Calu3 (cell line): ENCODE measurements around the gene ZCCHC24. TPM values are rescaled to one million over a fixed set of nuclear protein-coding genes. Genes with fewer than 3 reads are reported as not detected.

ENCODE experiments used
- BruUV-seq: library from RNA; stranded (reverse); fragments of 400-500 nt; replicated peaks from 2 replicates; lab custom pipeline; 2021; lab: Mats Ljungman, UMichigan
- CTCF ChIA-PET: fragments of 300-600 bp; sonication (Branson Sonifier 250); formaldehyde crosslinking; loops from one replicate; lab custom pipeline; 2022; ENCODE audit warnings: antibody characterized with exemption; lab: Charles Lee
- DNase-seq: peaks from one replicate; pipeline ENCODE4 v3.0.0; 2022
- H3K27ac Mint-ChIP-seq: one replicate; pipeline ENCODE4 v1.8.0; 2022; ENCODE audit warnings: mixed read lengths; ENCODE audit not compliant: unreplicated experiment
- H3K27me3 Mint-ChIP-seq: one replicate; pipeline ENCODE4 v1.8.0; 2022; ENCODE audit warnings: mixed read lengths; ENCODE audit not compliant: unreplicated experiment
- H3K36me3 Mint-ChIP-seq: one replicate; pipeline ENCODE4 v1.8.0; 2022; ENCODE audit warnings: mild to moderate bottlenecking, moderate library complexity, mixed read lengths; ENCODE audit not compliant: insufficient read depth, unreplicated experiment
- H3K4me1 Mint-ChIP-seq: one replicate; pipeline ENCODE4 v1.8.0; 2022; ENCODE audit warnings: mild to moderate bottlenecking, low read depth, mixed read lengths; ENCODE audit not compliant: unreplicated experiment
- H3K4me3 Mint-ChIP-seq: one replicate; pipeline ENCODE4 v1.8.0; 2022; ENCODE audit warnings: mild to moderate bottlenecking, low read depth, moderate library complexity, mixed read lengths; ENCODE audit not compliant: unreplicated experiment
- H3K9me3 Mint-ChIP-seq: one replicate; pipeline ENCODE4 v1.8.0; 2022; ENCODE audit warnings: low read depth, mixed read lengths; ENCODE audit not compliant: unreplicated experiment
- CTCF ChIP-seq: fragments of 200-600 bp; IDR thresholded peaks from one replicate; pipeline ENCODE4 v1.8.0; 2022; ENCODE audit warnings: antibody characterized with exemption; ENCODE audit not compliant: unreplicated experiment
- intact Hi-C: fragments of 100-400 bp; cut with micrococcal nuclease; formaldehyde crosslinking; loops from one replicate; pipeline ENCODE4 v1.10.0; 2022; ENCODE audit not compliant: unreplicated experiment
- total RNA-seq: library from RNA; stranded (reverse); gene quantifications from 2 replicates; pipeline ENCODE4 v1.2.3, GENCODE V29; 2022

Gene ZCCHC24
- total RNA-seq, 1 experiment from 2014 or later: 1.4 TPM

- Mint-ChIP-seq H3K4me3 (no peak overlapping the region), H3K27ac (no peak overlapping the region), H3K27me3 (peaks cover 94% of the 10 kb centered on the region), H3K4me1 (no peaks in the 10 kb centered on the region), H3K36me3 (no peaks in the 10 kb centered on the region), H3K9me3 (no peaks in the 10 kb centered on the region)
- BruUV-seq: no TSS peak
- TF ChIP-seq CTCF: no peak
- intact Hi-C loops: no loop called here
- no peak for DNase-seq
- CTCF ChIA-PET: no interaction called here
Measured at GRCh38 chr10:79472951-79473350, 27.5 kb upstream of the ZCCHC24 start.

GRCh38 chr10:79472449-79472848 lies 27.0 kb upstream of the ZCCHC24 start:
- CTCF ChIA-PET: no interaction called here
- no peak for TF ChIP-seq CTCF
- Mint-ChIP-seq H3K27ac (no peak overlapping the region), H3K9me3 (no peaks in the 10 kb centered on the region), H3K4me3 (no peak overlapping the region), H3K36me3 (no peaks in the 10 kb centered on the region), H3K27me3 (peaks cover 94% of the 10 kb centered on the region), H3K4me1 (no peaks in the 10 kb centered on the region)
- intact Hi-C loops: no loop called here
- no TSS peak for BruUV-seq
- no peak for DNase-seq

GRCh38 chr10:79471776-79472175 lies 26.4 kb upstream of the ZCCHC24 start:
- TF ChIP-seq CTCF: no peak
- no TSS peak for BruUV-seq

GRCh38 chr10:79470096-79470495 lies 24.7 kb upstream of the ZCCHC24 start:
- H3K36me3 Mint-ChIP-seq: no peaks in the 10 kb centered on the region
- TF ChIP-seq CTCF: no peak
- no peaks in the 10 kb centered on the region for H3K4me1 Mint-ChIP-seq
- peaks cover 73% of the 10 kb centered on the region for H3K27me3 Mint-ChIP-seq
- intact Hi-C loops: no loop called here
- CTCF ChIA-PET: interaction anchor here (0.9 kb wide), 1 partner anchor 71 kb away, joined by 5 read pairs; no protein-coding TSS in a partner anchor
- H3K4me3 Mint-ChIP-seq: no peak overlapping the region
- H3K27ac Mint-ChIP-seq: no peak overlapping the region
- DNase-seq: no peak
- no peaks in the 10 kb centered on the region for H3K9me3 Mint-ChIP-seq
- BruUV-seq: no TSS peak

More at GRCh38 chr10:79471776-79472175, 26.4 kb upstream of the ZCCHC24 start:
- intact Hi-C loops: no loop called here
- H3K27ac Mint-ChIP-seq: no peak overlapping the region
- H3K36me3 Mint-ChIP-seq: no peaks in the 10 kb centered on the region
- DNase-seq: no peak
- H3K4me3 Mint-ChIP-seq: no peak overlapping the region
- CTCF ChIA-PET: no interaction called here
- no peaks in the 10 kb centered on the region for H3K9me3 Mint-ChIP-seq
- no peaks in the 10 kb centered on the region for H3K4me1 Mint-ChIP-seq
- peaks cover 90% of the 10 kb centered on the region for H3K27me3 Mint-ChIP-seq
